SH-SY5Y (cell line): Measurements from ENCODE around the gene RRP12.

ENCODE experiments used
- GATA2 ChIP-seq: IDR thresholded peaks from 2 replicates; pipeline ENCODE4 v1.6.1; 2011; ENCODE audit warnings: mild to moderate bottlenecking, low read depth, low read length
- GATA3 ChIP-seq: IDR thresholded peaks from 2 replicates; pipeline ENCODE4 v1.6.1; 2011; ENCODE audit warnings: low read depth, mild to moderate bottlenecking, low read length, moderate library complexity

DNA sequence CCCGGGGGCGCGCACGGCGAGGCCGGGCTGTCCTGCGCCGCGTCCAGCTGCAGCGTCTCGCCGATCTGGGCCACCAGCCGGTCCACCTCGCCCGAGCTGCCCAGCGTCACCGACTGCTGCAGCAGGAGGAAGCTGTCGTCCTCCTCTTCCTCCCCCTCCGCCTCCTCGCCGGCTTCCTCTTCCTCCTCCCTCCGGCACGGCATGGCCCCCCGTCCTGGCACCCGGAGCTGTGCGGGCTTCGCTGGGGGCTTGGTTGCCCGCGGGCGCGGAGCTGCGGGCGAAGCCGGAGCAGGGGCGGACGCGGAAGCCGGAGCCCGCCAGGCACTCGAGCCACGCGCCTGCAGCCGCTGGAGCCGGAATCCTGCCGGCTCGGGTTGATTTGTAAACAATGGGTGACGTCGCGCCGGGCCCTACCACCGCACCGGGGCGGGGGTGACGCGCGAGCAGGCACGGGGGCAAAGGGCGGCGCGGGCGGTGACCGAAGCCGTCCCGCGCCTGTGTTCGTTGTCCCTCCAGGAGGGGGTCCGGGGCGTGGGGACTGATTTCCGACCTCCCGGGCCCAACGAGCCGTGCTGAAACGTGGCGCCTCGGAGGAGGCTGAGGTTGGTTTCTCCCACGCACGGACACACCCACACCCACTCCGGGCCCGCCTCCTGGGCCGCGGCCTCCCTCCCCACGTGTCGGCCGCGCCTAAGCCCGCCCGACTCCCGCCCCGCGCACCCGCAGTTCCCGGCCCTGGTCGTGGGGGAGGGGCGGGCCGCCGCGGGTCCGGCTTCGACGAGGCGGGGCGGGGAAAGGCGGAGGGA, 66.6 kb downstream of the RRP12 start, which contains the start of gene FRAT2:
- TF ChIP-seq GATA3, result no peak
- no peak; the same call in 1 of the 2 replicates for TF ChIP-seq GATA2
